Jurkat, Clone E6-1 (cell line): ENCODE measurements around the gene NUP50.

ENCODE experiments used
- DNase-seq: peaks from one replicate; pipeline ENCODE4 v3.0.0-alpha.2; 2011; ENCODE audit warnings: low read depth, low spot score
- H3K4me3 ChIP-seq: 2 replicates; pipeline ENCODE4 v1.5.1; 2011; ENCODE audit warnings: mild to moderate bottlenecking, low read length, control low read depth, moderate library complexity

The NUP50 gene

DNA sequence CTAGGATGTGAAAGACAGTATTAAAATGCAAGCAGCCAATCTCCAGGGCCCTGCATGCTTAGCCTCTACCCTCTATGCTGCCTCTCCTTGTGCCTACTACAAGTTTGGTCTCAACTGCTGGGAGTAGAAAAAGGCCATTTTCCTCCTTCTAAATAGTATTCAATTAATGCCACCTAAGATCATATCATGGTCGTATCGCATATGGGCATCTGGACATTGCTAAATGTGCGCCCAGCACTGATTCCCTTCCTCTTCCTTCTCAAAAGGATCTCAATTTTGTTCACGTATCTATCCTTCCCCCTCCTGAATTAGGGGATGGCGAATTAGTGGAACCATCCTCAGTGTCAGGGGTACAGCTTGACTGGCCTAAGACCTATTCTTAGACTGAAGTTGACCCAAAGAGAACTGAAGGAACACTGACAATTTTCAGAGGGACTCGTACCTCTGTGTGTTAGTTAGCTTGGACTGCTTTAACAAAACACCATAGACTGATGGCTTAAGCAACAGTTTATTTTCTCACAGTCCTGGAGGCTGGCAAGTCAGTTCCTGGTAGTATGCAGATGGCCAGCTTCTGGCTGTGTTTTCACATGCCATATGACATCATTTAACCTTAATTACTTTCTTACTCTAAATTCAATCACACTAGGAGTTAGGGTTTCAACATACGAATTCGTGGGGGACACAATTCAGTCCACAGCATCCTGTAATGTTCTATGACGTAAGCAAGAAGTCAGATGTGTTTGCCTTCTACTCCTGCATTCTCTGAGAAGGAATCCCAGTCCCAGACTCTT lies 8.5 kb upstream of the NUP50 start:
- DNase-seq: no peak
- no peak overlapping the region for H3K4me3 ChIP-seq

GRCh38 chr22:45157907-45158306 lies 5.8 kb upstream of the NUP50 start:
- DNase-seq: no peak
- H3K4me3 ChIP-seq: no peak overlapping the region

DNA sequence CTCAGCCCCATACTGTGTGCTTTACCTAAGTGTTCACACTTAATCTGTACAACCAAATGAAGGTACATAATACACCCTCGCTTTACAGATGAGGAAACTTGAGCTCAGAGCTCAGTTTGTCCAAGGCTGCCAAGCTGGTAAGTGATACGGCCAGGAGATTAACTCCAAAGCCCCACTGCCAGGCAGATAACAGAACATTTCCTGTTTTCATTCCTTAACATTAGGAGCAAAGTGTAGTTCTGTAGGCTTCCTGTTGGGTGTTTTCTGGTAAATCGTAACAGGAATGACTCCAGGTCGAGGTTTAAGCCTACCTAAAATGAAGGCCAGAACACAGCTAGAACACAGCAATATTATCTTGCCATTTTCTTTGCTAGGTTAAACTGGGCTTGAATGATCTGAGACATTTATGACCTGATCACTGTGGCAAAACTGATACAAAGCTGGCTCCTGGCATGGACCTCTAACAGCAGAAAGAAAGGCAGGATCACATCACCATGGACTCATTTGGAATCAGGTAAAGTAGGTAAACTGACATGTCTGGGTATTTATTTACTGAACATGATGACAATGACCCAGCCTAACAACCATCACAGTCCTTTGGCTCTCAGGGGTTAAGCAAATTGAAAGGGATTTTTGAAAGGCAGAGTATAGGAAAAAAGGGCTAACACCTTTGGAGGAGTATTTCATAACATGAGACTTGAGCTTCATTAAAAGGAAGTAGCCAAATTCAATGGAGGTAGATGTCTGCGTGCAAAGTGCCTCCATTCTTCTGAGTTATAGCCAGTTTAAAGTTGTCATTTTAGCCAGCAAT lies 3.9 kb upstream of the NUP50 start:
- DNase-seq: no peak
- no peak overlapping the region for H3K4me3 ChIP-seq

DNA sequence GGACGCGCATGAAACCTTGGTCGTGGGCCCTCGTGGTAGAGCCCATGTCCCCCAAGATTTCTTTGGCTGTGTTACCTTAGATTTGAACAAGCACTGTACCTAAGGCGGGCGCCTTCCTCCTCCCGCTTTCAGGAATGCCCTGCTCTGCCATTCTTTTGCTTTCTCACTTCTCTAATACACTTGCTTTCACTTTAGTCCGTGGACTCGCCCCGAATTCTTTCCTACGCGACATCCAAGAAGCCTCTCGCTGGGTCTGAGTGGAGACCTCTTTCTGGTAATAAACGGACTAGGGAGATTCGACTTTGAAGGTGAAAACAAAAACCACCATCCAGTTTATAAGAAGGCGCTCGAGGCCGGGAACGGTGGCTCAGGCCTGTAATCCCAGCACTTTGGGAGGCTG lies 1.2 kb upstream of the NUP50 start:
- H3K4me3 ChIP-seq: peak overlapping the region; percentile 95
- no peak for DNase-seq

GRCh38 chr22:45163099-45163450 lies 650 bp upstream of the NUP50 start:
- DNase-seq: no peak
- H3K4me3 ChIP-seq: peak overlapping the region; percentile 95

DNA sequence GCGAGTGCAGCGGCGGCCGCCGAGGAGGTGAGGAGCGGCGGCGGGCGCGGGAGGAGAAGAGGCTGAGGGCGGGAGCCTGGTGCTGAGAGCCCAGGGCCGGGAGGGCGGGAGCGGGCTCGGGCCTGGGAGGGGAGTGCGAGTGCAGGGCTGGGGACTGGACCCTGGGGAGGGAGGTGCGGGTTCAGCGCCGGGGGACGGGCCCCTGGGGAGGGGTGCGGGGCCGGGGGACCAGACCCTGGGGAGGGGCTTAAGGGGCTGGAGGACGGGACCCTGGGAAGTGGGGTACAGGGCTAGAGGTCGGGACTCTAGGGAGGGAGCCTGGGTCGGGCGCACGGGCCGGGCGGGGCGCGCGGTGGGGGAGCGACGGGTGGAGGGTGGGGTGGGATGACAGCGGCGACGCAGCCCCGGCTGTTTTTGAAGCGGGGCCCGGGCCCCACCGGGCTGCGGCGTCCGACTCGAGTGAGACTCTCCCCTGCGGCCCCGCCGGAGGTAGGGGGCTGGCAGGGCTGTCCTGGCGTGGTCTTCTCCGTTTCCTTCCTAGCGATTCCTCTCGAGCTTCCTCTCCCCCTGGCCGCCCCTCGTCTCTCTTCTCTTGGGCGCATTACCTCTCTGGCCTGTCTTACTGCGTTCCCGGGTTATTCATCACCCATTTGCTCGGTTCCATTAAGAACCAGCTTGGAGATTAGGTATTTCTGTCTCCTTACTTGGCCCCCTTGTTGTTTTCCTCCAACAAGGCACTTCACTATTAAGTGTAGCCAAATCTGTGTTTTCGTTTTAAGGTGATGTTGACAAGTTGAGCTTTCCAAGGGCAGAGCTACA lies 754 bp downstream of the NUP50 start:
- H3K4me3 ChIP-seq: peak overlapping the region; percentile 95
- no peak for DNase-seq

DNA sequence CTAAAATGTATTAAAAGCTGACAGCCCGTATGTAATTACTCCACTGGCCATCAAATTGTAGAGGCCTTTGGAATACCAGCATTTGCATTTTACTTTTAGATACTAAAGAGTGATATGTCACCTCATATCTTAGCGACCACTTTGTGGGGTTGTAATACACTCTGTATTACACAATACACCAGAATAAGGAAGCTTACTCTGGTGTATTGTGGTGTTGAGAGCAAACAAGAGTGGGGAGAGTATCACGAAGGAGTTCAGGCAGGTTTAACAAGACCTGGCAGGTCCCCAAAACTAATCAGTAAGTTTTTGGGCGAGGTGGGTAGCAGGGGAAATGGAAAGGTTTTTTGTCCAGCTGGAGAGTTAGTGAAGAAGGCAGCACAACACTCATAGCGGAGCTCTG lies 3.2 kb downstream of the NUP50 start:
- DNase-seq: no peak
- H3K4me3 ChIP-seq: no peak overlapping the region

GRCh38 chr22:45169591-45170466 lies 6.1 kb downstream of the NUP50 start:
- no peak for DNase-seq
- peak overlapping the region; percentile 21 for H3K4me3 ChIP-seq

- DNase-seq: no peak
Measured at GRCh38 chr22:45171830-45172229, 8.1 kb downstream of the NUP50 start.

GRCh38 chr22:45172881-45173585 lies 9.3 kb downstream of the NUP50 start:
- H3K4me3 ChIP-seq: peak overlapping the region; percentile 35
- peak; percentile 92 for DNase-seq

More at GRCh38 chr22:45171830-45172229, 8.1 kb downstream of the NUP50 start:
- H3K4me3 ChIP-seq: peak overlapping the region; percentile 35

DNA sequence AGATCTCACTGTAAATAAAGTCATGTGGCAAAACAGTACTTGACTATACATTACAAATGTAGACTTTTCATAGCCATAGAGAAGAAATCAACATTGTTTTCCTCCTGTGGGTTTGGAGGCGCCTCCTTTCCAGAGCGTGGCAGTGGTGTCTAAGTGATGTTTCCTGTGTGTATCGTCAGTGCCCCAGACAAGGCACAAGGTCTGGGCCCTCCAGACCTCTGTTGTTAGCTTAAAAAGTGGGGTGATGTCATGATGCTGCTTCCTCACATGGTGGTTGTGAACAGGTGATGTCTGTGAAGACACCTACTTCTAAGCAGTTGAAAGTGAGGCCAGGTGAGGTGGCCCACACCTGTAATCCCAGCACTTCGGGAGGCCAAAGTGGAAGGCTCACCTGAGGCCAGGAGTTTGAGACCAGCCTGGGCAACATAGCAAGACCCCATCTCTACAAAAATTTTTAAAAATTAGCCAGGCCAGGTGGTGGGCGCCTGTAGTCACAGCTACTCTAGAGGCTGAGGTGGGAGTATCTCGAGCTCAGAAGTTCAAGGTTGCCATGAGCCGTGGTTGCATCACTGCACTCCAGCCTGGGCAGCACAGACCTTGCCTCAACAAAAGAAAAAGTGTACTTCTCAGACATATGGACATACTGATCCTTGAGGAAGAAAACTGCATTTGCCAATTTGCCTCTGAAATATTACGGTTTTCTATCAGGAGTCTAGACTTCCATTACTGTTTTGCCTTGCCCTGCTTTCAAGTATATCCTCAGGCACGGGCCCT lies 15.7 kb downstream of the NUP50 start:
- no peak for DNase-seq
- H3K4me3 ChIP-seq: no peak overlapping the region

DNA sequence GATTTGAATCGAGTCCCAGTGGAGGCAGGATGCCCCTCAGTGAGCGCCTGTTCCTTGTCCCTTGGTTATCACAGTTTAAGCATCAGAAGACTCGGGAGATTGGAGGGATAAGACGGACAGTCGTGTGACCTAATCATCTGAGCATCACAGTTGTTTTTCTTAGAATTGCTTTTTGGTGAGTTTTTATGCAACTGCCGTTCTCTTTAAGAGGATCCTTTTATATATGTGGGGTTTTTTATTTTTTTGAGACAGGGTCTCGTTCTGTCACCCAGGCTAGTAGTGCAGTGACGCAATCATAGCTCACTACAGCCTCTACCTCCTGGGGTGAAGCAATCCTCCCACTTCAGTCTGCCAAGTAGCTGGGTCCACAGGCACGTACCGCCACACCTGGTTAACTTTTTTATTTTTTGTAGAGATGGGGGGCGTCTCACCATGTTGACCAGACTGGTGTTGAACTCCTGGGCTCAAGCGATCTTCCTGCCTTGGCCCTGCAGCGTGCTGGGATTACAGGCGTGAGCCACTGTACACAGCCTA lies 16.5 kb downstream of the NUP50 start:
- H3K4me3 ChIP-seq: no peak overlapping the region
- DNase-seq: no peak

DNA sequence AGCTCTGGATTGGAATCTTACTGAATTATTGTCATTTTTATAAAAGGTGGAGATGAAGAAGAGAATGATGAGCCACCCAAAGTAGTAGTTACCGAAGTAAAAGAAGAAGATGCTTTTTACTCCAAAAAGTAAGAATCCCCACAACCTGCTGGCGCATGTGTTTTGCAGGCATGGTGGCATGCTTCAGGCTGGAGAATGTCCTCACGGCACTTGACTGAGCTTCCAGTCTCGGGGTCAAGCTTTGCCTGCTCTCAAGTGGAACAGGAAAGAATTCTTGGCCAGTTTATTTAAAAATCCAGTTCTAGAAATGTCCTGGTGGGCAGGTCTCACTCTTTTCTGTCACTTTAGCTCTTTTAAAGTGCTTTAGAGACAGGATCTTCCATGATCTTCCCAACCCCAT lies 17.5 kb downstream of the NUP50 start:
- DNase-seq: no peak
- no peak overlapping the region for H3K4me3 ChIP-seq

- DNase-seq: no peak
- H3K4me3 ChIP-seq: no peak overlapping the region
Measured at GRCh38 chr22:45181766-45182165, 18.0 kb downstream of the NUP50 start.

DNA sequence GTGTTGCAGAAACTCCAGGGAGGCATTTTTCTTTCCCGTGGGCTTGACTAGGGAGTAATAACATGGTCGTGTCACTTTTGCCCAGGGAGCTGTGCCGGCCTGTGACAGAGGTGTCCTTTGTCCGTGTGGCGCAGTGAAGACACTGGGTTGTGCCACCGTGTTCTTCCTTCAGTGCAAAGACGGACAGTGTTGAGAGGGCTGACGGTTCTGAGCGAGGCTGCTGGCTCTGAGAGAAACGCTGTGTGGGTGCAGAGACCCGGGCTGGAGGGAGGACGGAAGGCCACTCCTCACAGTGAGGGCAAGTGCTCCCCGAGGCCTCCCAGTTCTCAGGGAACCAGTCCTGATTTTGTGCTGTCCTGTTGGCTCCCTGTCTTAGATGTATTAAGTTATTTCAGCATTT lies 20.2 kb downstream of the NUP50 start:
- no peak for DNase-seq
- no peak overlapping the region for H3K4me3 ChIP-seq

GRCh38 chr22:45185718-45186514 lies 22.2 kb downstream of the NUP50 start:
- no peak for DNase-seq
- H3K4me3 ChIP-seq: no peak overlapping the region

- no peak for DNase-seq
- no peak overlapping the region for H3K4me3 ChIP-seq
Measured at GRCh38 chr22:45187891-45188290, 24.2 kb downstream of the NUP50 start.
